ENCODE data around the gene MREG.

DNA sequence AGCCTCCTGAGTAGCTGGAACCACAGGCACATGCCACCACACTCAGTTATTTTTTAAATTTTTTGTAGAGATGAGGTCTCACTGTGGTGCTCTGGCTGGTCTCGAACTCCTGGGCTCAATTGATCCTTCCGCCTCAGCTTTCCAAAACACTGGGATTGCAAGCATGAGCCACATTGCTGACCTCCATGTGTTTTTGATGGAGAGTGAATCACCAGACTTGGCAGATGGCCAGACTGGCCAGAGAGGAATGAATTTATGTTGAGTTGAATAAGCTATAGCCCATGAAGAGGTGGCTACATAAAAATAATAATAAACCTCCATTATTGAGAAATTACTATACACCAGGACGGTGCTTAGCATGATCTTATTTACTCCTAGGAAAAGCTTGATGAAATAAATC is 91.5 kb downstream of the MREG start:
- TF ChIP-seq CTCF (conservative IDR thresholded peaks at IDR 0.05; ENCODE audit: low read depth, low read length) (no peak), EZH2 (IDR thresholded peaks at IDR 0.05; ENCODE audit: borderline replicate concordance, low read depth, low read length, poor library complexity, severe bottlenecking) (no peak)
